NCI-H146 (cell line): ENCODE data around the gene EVA1A.

Experiments used
- DNase-seq: peaks from one replicate; lab custom pipeline; 2025; lab: John Stamatoyannopoulos, UW

EVA1A gene

DNA sequence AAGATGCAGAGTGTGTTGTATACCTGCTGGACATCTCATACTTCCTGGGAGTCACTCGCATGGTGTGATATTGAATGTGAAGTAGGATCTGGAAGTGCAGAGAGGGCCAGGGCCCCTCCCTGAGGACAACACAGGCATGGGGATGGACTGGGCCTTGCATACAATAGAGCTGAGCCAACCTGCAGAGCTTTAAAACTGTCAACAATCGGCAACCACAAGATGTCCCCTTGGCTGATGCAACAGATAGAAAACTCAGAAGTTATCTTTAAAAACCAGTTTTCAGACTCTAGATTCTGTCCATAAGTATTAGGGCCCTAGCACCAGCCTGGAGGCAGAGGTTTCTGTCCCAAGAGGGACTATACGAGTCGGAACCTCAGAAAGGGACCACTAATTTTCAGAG, 19.7 kb downstream of the EVA1A start:
- DNase-seq, result no peak

DNA sequence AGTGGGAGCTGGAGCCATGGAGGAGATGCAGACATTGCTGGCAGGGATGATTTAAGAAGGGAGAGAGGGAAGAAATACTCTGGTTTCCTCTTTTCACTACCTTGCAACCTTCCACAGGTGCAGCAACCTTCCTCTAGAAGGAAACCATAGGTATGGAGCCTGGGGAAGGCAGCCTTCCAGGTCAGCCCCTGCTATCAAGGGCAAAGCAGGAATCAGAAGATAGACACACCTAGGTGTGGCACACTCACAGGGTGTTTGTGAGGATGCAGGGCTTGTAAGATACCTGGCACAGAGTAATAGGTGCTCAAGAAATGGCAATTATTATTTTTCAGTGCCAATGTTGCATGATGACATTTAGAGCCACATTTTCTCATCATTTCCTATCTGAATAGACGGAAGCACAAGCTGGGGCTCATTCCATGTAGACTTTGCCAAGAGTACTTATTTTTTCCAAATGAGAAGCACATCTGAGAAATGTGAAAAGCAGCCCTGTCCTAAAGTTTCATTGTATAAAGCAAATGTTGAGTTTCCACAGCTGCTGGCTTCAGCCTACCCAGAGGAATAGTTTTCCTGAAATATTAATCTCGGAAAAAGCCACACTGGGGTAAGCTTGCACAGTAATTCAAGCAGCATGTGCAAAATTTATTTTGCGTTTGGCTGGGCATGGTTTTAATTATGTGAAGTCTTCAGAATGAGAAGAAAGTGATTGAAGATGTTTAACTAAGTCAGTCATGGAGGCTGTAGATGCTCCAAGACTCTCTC, 20.6 kb downstream of the EVA1A start:
- no peak for DNase-seq

DNA sequence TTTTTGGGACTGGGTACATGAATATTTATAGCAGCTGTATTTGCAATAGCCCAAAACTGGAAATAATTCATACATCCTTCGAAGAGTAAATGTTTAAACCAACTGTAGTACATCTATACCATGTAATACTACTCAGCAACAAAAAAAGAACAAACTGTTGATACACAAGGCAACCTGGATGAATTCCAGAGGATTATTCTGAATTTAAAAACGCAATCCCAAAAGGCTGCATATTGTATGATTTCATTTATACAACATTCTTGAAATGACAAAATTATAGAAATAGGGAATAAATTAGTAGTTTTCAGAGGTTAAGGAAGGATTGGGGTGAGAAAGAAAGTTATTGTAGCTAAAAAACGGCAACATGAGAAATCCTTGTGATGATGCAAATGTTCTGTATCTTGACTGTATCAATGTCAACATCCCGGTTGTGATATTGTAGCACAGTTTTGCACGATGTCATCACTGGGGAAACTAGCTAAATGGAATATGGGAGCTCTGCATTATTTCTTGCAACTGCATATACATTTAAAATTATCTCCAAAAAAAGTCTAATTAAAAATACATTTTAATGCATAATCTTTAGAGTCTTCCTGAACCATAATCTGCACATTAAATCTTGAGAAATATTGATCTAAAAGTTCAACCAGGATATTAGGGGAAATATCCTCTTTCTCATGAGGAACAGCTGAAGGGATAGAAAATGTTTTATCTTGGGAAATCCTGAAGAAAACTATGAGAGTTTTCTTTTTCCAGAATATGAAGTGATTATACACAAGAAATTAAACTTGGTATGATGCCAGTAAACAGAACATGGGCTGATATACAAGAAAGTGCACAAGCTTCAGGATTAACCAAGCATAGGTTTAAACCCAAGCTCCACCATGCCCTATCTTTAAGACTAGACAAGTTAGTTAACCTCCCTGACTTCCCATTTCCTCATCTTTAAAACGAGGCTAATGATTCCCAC, 21.9 kb downstream of the EVA1A start:
- no peak for DNase-seq

DNA sequence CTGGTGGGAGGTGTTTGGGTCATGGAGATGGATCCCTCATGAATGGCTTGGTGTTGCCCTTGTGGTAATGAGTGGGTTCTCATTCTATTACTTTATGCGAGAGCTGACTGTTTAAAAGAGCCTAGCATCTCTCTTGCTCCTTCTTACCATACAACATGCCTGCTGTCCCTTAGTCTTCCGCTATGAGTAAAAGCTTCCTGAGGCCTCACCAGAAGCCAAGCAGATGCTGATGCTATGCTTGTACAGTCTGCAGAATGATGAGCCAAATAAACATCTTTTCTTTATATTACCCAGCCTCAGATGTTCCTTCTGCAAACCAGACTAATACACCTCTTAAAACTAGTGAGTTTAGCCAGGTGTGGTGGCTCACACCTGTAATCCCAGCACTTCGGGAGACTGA, 23.1 kb downstream of the EVA1A start:
- DNase-seq, result no peak

DNA sequence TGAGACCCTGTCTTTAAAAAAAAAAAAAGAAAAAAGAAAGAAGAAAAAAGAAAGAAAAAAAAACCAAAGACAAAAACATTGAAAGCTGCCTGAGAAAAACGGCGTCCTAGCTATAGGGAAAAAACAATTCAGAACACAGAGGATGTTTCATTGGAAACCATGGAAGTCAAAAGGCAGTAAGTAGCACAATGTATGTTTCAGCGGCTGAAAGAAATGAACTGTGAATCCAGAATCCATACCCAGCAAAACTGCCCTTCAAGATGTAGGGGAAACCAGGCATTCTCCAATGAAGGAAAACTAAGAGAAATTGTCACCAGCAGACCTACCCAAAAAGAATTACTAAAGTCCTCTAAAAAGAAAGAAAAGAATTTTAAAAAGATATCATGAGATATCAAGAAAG, 27.6 kb downstream of the EVA1A start:
- DNase-seq, result no peak

DNA sequence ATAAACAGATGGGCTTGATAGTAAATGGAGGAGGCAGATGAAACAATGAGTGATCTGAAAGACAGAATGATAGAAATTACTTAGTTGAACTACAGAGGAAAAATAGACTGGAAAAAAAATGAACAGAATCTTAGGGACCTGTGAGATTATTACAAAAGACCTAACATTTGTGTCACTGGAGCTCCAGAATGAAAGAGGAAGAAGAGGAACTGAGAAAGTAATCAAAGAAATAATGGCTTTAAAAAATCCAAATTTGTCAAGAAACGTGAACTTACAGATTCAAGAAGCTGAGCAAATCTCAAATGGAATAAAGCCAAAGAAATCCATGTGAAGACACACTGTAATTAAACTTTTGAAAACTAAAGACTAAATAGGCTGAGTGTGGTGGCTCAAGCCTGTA, 28.3 kb downstream of the EVA1A start:
- DNase-seq, result no peak

DNA sequence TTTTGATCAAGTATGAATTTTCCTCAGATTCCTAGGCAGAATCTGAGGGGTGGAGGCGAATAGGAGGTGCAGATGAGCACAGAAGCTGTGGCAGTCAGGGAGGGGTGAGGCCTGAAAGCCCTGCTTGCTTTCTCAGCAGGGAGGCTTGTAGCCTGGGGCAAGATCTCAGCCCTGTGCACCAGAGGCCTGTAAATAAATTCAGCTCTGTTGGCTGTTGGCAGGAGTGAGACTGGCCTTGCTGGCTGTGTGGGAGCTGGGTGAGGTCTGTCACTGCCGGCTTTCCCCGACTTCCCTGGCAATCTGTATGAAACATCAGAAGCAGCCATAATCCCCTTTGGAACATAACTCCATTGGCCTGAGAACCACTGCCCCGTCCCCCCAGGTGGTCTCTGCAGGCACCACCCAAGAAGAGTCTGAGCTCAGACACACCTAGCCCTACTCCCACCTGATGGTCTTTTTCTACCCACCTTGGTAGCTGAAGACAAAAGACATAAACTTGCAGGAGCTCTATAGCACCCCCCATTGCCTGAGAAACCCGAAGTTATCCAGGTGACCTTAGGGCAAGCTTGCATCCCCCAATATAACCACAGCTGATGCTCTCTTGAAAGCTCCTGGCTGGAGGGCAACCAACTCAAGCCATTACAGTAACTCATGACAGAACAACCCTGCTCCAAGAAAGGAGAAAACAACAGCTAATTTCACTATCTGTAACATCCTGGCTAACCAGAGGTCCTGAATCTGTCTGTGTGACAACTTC, 32.3 kb downstream of the EVA1A start:
- peak; percentile 92 for DNase-seq

DNA sequence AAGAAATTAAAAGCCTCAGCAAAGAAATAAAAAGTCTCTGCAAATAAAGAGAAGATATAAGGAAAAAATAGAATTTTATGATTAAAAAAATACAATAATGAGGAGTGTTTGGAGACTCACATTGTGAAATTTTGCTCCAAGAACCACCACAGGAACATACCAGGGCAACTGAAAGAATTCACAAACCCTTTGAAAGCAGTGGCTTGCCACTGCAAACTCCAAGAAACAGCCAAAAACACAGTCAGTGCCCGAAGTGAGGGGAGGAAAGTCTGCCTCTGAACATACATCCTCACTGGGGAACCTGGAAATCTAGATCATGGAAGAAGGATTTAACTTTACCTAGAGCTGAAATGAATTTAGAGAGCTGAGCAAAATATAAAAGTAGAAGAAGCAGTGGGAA, 33.1 kb downstream of the EVA1A start:
- DNase-seq, result no peak

DNA sequence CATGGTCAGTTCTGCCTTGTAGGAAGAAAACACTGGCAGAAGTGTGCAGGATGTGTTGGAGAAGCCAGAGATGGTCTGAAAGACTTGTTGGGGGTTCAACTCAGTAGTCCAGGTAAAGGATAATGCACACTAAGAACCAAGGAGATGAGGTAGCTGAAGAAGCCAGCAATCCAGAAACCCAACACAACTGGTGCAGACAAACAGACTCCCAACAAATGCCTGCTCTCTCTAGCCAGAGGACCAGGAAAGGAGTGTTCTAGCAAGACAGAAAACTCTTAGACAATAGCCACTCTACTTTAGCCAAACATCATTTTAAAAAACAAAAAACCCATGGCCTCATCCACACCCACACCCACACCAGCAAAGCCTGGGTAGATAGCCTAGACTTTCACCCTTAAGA, 33.9 kb downstream of the EVA1A start:
- DNase-seq, result no peak

DNA sequence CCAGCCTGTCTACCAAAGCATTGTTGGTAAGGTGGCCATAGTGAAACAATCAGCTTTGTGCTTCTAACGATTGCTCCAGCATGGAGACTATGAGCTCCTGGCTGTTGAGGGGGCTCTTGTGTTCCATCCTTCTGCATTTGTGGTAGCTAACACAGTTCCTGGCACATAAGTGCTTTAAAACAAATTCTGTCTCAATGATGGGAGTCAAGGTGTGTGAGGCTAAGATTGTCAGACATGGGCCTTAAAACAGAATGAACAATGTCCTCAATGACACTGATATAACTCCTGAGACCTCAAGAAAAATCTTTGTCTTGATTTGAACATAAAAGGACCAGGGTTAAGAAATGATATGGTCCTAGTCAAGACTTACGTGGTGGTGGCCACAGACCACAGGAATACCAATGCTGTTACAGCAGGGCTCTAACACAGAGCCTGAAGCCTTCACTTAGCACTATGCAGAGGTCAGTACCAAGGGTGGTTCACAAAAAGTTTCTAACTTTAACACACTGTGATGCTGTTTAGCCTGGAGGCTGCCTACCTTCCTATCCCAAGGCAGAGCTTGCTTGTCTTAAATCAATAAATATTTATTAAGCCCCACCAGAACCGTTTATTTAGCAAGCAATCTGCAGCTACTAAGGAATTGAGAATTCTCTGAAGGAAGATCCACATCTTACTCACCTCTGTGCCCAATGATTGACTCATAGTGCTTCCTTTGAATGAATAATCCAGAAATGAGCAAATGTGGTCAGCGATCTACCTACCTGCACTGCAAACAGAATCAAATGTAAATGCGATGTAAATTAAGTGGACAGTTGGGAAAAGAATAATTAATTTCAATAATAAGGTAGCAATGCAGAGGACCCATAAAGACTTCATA, 35.1 kb downstream of the EVA1A start:
- DNase-seq, result no peak

DNA sequence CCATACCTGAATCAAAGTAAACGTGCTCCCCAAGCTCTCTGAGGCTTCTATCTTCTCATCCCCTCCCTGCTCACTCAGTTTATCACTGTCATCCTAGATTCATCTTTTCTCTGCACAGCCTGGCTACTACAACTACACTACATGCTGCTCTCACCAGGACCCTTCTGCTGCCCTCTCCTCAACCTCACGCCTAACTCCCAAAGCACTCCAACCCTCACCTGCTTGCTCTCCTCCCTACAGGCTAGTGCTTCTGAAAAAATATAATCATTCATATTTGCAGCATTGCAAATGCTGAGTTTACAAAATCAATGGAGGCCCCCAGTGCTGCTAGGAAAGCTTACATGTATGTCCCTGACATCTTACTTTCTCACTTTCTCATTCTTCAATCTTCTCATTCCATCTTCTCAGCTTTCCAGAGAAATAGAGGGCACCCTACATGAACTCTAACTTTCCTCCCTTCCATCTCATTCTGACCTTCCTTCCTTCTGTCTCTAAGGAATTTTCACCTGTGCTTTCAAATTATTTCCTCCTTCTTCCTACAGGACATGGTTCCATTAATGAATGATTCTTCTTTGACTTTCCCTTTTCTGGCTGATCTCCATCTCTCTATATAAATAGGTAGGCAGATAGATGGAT, 36.3 kb downstream of the EVA1A start:
- DNase-seq, result no peak

DNA sequence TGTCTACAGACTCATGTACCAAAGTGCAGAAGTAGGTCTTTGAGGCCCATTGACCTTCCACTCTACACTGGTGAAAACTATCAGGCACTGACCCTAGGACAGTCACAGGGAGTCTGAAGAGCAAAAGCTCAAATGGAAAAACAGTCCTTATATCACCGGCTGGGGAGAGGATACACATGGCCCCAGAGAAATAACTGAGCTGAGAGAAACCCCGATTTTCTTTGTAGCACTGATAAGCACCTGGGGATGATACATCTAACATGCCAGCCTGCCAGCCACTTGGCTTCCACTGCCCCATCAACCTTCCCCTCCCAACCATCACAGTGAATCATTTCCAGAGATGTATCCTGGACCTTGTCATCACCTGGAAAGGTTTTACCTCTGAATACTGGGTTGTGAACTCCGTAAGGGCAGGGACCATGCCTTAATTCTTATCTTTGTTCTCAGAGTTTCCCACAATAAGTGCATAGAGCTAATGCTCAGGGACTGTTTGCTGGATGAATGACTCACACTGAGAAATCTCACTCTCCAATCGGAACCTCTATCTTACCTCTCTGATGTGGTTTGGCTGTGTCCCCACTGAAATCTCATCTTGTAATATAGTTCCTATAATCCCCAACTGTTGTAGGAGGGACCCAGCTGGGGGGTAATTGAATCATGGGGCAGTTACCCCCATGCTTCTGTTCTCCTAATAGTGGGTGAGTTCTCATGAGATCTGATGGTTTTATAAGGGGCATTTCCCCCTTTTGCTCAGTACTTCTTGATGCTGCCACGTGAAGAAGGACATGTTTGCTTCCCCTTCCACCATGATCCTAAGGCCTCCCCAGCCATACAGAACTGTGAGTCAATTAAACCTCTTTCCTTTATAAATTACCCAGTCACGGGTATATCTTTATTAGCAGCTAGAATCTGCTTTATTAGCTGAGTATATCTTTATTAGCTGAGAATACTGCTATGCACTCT, 37.1 kb downstream of the EVA1A start:
- no peak for DNase-seq

DNA sequence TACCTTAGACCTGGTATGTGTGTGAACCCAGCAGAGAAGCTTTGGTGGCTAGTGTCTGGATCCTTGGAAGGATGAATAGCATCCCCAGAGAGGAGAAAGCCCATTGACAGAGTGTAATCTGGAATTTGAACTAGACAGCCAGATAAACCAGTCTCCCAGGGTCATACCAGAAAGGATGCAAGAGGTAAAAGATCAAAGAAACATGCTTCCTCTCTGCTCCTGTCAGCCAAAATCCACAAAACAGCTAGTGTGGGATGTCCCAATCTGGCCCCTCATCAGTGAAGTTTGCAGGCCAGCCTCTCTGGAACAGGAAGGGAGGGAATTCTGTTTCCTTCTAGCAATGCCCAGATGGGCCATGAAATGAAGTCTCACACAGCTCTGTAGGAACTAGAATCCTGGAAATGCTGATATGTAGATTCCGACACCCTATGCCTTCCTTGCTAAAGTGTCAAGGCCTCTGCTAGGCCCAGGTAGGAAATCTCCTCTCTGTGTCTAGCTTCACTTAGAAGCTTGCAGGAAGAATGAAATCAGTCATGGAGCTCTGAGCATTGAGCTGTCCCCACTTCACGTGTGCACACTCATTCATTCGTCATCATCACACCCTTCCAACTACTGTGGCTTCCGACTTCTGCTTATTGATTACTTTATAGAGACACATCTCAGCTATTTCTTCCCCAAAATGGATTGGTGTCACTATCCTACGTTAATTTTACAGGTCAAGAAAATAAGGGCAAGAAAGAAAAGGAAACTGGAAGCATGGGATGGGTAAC, 38.0 kb downstream of the EVA1A start:
- DNase-seq, result no peak

DNA sequence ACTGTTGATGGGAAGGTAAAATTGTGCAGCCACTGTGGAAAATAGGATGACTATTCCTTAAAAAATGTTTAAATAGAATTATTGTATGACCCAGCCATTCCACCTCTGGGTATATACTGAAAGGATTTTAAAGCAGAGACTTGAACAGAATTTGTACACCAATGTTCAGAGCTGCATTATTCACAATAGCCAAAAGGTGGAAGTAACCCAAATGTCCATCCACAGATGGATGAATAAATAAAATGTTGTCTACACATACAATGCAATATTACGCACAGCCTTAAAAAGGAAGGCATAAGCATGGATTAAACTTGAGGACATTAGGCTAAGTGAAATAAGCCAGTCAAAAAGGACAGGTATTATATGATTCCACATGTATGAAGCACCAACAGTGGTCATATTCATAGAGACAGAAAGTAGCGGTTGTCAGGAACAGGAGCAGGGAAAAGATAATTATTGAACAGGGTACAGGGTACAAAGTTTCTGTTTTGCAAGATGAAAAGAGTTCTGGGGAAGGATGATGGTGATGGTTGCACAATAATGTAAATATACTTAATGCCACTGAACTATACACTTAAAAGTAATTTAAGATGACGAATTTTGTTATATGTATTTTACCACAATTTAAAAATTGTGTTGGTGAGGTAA, 39.4 kb downstream of the EVA1A start:
- no peak for DNase-seq

DNA sequence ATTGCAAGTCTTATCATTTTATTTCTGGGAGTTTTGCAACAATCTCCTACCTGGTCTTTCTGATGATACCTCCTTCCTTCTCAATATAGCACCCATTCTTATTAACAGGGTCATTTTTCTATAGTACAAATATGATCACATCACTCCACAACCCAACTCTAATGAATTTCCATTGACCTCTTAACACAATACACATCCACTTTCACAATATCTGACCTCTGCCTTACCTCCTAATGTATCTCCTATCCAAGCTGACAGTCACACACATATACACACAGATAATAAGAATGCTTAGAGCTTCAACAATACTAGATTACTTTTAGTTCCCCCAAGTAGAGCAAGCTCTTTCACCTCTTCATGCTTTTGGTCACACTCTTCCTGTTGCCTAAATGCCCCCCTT, 40.9 kb downstream of the EVA1A start:
- no peak for DNase-seq

DNA sequence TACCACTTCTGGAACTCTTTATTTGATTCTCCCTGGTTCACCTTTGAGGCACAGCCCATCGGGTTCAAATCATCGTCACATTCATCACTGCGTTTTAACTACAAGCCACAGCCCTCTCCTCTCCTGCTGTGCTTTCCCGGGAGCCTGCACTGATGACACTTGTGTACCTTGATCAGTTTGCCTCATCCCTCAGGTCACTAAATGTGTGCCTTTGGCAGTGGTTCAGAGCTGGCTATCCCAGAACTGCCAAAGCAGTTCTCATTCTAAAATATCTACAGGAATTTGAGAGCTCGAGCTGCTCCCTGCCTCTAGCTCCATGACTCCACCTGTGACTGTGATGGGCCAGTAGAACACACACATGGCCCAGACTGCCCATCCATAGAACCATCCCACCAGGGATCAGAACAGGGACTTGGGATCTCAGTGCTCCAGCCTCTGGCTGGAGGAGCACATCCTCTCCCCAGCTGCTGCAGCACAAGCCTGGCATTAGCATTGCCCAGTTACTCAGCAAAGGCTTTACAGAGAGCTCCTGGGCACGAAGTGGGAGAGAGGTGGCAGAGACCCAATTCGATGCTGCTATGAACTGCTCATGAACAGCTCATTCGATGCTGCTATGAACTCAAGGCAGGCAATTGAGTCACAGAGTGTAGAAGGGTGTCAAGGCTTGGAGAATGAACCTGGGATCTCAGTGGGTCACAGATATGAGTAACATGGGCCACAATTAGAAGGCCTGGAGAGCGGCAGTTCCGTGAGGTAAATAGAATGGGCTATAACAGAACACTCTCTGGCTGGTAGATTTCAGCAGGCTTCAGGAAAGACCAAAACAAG, 41.9 kb downstream of the EVA1A start:
- DNase-seq, result no peak

DNA sequence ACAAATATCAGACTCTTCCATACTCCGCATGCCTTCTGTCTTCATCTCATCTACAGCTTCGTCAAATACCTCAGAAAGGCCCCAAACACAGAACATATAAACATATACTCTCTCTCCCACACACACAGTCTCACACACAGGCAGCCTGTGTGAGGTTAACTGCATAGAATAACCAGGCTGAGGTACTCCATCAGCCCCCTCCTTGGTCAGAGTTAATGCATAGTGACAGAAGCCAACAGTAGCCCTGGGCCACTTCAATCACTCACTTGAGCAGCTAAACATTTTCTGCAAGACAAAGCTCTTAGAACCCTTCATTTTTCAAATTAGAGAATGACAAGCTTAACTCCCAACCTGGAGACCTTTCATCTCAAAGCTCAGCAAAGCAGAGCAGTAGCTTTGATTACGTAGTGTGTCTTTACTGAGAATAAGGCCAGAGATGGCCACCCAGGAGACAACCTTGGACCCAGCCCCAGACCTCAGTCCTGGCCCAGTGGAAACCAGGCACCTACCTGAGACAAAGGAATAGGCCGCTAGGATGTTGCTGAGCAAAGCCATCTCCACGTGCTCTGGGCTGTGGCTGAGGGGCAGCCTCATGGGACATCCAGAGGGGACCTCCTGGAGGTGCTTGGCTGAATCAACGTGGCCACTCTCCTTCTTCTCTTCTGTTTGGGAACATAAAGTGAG, 43.0 kb downstream of the EVA1A start:
- no peak for DNase-seq
